WTC11 (cell line): ENCODE results near the gene HLA-A. TPM values are rescaled to one million over a fixed set of nuclear protein-coding genes. Genes with fewer than 3 reads are reported as not detected.

ENCODE experiments used
- ATAC-seq: fragments of 200-7000 bp; cut with Tn5 transposase; 2 replicates; pipeline ENCODE4 v1.10.0; 2021; ENCODE audit warnings: mild to moderate bottlenecking, moderate library complexity
- CTCF ChIA-PET: fragments of 300-600 bp; sonication (Branson Sonifier 250); formaldehyde crosslinking; loops from one replicate; lab custom pipeline; 2021; ENCODE audit warnings: antibody characterized with exemption; lab: Charles Lee
- POLR2A ChIA-PET: fragments of 350-600 bp; sonication (Branson Sonifier 250); formaldehyde crosslinking; loops from one replicate; lab custom pipeline; 2021; ENCODE audit warnings: antibody characterized with exemption; lab: Charles Lee
- DNase-seq: peaks from one replicate; pipeline ENCODE4 v3.0.0; 2021; ENCODE audit warnings: low spot score
- H3K27ac Mint-ChIP-seq: 2 replicates; pipeline ENCODE4 v1.8.0; 2021; ENCODE audit warnings: mixed read lengths
- H3K27me3 Mint-ChIP-seq: 2 replicates; pipeline ENCODE4 v1.8.0; 2021; ENCODE audit warnings: low read depth, mild to moderate bottlenecking, moderate library complexity, mixed read lengths
- H3K36me3 Mint-ChIP-seq: 2 replicates; pipeline ENCODE4 v1.8.0; 2021; ENCODE audit warnings: mixed read lengths
- H3K4me1 Mint-ChIP-seq: 2 replicates; pipeline ENCODE4 v1.8.0; 2022; ENCODE audit warnings: mixed read lengths
- H3K4me3 Mint-ChIP-seq: 2 replicates; pipeline ENCODE4 v1.8.0; 2021; ENCODE audit warnings: mild to moderate bottlenecking, moderate library complexity, mixed read lengths
- H3K9me3 Mint-ChIP-seq: 2 replicates; pipeline ENCODE4 v1.8.0; 2021; ENCODE audit warnings: mixed read lengths
- ATF1 ChIP-seq: sonication (generic); formaldehyde crosslinking; IDR thresholded peaks from 2 replicates; pipeline ENCODE4 v1.8.1; 2023; ENCODE audit warnings: mild to moderate bottlenecking, moderate library complexity, missing genetic modification reagents
- ATF6 ChIP-seq: sonication (generic); formaldehyde crosslinking; IDR thresholded peaks from 2 replicates; pipeline ENCODE4 v1.8.1; 2023; ENCODE audit warnings: mild to moderate bottlenecking, missing genetic modification reagents
- ESRRA ChIP-seq: sonication (generic); formaldehyde crosslinking; IDR thresholded peaks from 2 replicates; pipeline ENCODE4 v1.8.1; 2022; ENCODE audit warnings: mild to moderate bottlenecking, missing genetic modification reagents, borderline replicate concordance
- FOXP1 ChIP-seq: sonication (generic); formaldehyde crosslinking; IDR thresholded peaks from 2 replicates; pipeline ENCODE4 v1.8.0; 2022; ENCODE audit warnings: missing genetic modification reagents, mild to moderate bottlenecking, moderate library complexity, borderline replicate concordance
- FOXP4 ChIP-seq: sonication (generic); formaldehyde crosslinking; IDR thresholded peaks from 2 replicates; pipeline ENCODE4 v1.8.0; 2022; ENCODE audit warnings: mild to moderate bottlenecking, missing genetic modification reagents
- IRF2 ChIP-seq: sonication (generic); formaldehyde crosslinking; IDR thresholded peaks from 2 replicates; pipeline ENCODE4 v1.8.0; 2022; ENCODE audit warnings: low read depth, missing genetic modification reagents, borderline replicate concordance
- JUN ChIP-seq: sonication (generic); formaldehyde crosslinking; IDR thresholded peaks from 2 replicates; pipeline ENCODE4 v1.8.0; 2023; ENCODE audit warnings: mild to moderate bottlenecking, missing genetic modification reagents
- KAT7 ChIP-seq: sonication (generic); formaldehyde crosslinking; IDR thresholded peaks from 2 replicates; pipeline ENCODE4 v1.8.1; 2023; ENCODE audit warnings: missing genetic modification reagents, mild to moderate bottlenecking, borderline replicate concordance
- MYBL2 ChIP-seq: sonication (generic); formaldehyde crosslinking; IDR thresholded peaks from 2 replicates; pipeline ENCODE4 v1.8.1; 2023; ENCODE audit warnings: mild to moderate bottlenecking, moderate library complexity, missing genetic modification reagents
- NR3C1 ChIP-seq: sonication (generic); formaldehyde crosslinking; conservative IDR thresholded peaks from 2 replicates; pipeline ENCODE4 v1.8.1; 2023; ENCODE audit warnings: low read depth, mild to moderate bottlenecking, missing genetic modification reagents
- OVOL2 ChIP-seq: fragments of 250-450 bp; sonication (Bioruptor Pico); IDR thresholded peaks from 2 replicates; pipeline ENCODE4 v1.9.0; 2021; ENCODE audit warnings: mild to moderate bottlenecking, borderline replicate concordance
- RORB ChIP-seq: fragments of 250-450 bp; sonication (Bioruptor Pico); IDR thresholded peaks from 2 replicates; pipeline ENCODE4 v1.9.0; 2021; ENCODE audit warnings: mild to moderate bottlenecking
- SMAD3 ChIP-seq: sonication (generic); formaldehyde crosslinking; IDR thresholded peaks from 2 replicates; pipeline ENCODE4 v1.8.0; 2022; ENCODE audit warnings: missing genetic modification reagents, mild to moderate bottlenecking, borderline replicate concordance
- SMAD4 ChIP-seq: sonication (generic); formaldehyde crosslinking; IDR thresholded peaks from 2 replicates; pipeline ENCODE4 v1.8.0; 2022; ENCODE audit warnings: mild to moderate bottlenecking, missing genetic modification reagents
- SOX15 ChIP-seq: fragments of 250-450 bp; sonication (Bioruptor Pico); IDR thresholded peaks from 2 replicates; pipeline ENCODE4 v1.9.0; 2021; ENCODE audit warnings: mild to moderate bottlenecking
- SP1 ChIP-seq: sonication (generic); formaldehyde crosslinking; conservative IDR thresholded peaks from 2 replicates; pipeline ENCODE4 v1.8.1; 2022; ENCODE audit warnings: missing genetic modification reagents
- ZNF138 ChIP-seq: sonication (generic); formaldehyde crosslinking; conservative IDR thresholded peaks from 2 replicates; pipeline ENCODE4 v1.8.1; 2022; ENCODE audit warnings: mild to moderate bottlenecking, moderate library complexity, missing genetic modification reagents
- ZNF317 ChIP-seq: sonication (generic); formaldehyde crosslinking; IDR thresholded peaks from 2 replicates; pipeline ENCODE4 v1.8.1; 2023; ENCODE audit warnings: low read depth, mild to moderate bottlenecking, moderate library complexity, missing genetic modification reagents, borderline replicate concordance
- ZNF423 ChIP-seq: fragments of 250-450 bp; sonication (Bioruptor Pico); IDR thresholded peaks from 2 replicates; pipeline ENCODE4 v2.1.2; 2022; ENCODE audit warnings: mild to moderate bottlenecking, moderate library complexity
- ZNF671 ChIP-seq: fragments of 250-450 bp; sonication (Bioruptor Pico); IDR thresholded peaks from 2 replicates; pipeline ENCODE4 v1.8.0; 2021; ENCODE audit warnings: mild to moderate bottlenecking
- total RNA-seq: library from RNA; stranded (reverse); gene quantifications from 3 replicates; pipeline ENCODE4 v1.2.3, GENCODE V29; 2021
- TF ChIP-seq, protein P1 (sequence below): sonication (generic); formaldehyde crosslinking; IDR thresholded peaks from 2 replicates; pipeline ENCODE4 v1.8.1; 2022; ENCODE audit warnings: mild to moderate bottlenecking, missing genetic modification reagents, moderate library complexity, borderline replicate concordance
- TF ChIP-seq, protein P2 (sequence below): sonication (generic); formaldehyde crosslinking; IDR thresholded peaks from 2 replicates; pipeline ENCODE4 v1.8.1; 2023; ENCODE audit warnings: mild to moderate bottlenecking, missing genetic modification reagents, moderate library complexity
- TF ChIP-seq, protein P3 (sequence below): fragments of 250-450 bp; sonication (Bioruptor Pico); IDR thresholded peaks from 2 replicates; pipeline ENCODE4 v1.8.0; 2021; ENCODE audit warnings: mild to moderate bottlenecking
- TF ChIP-seq, protein P4 (sequence below): sonication (generic); formaldehyde crosslinking; IDR thresholded peaks from 2 replicates; pipeline ENCODE4 v1.8.0; 2023; ENCODE audit warnings: mild to moderate bottlenecking, missing genetic modification reagents
- TF ChIP-seq, protein P5 (sequence below): sonication (generic); formaldehyde crosslinking; IDR thresholded peaks from 2 replicates; pipeline ENCODE4 v1.8.0; 2022; ENCODE audit warnings: mild to moderate bottlenecking, missing genetic modification reagents

HLA-A gene
- total RNA-seq, 1 experiment from 2014 or later: 93.2 TPM

- TF ChIP-seq, protein P1, sequence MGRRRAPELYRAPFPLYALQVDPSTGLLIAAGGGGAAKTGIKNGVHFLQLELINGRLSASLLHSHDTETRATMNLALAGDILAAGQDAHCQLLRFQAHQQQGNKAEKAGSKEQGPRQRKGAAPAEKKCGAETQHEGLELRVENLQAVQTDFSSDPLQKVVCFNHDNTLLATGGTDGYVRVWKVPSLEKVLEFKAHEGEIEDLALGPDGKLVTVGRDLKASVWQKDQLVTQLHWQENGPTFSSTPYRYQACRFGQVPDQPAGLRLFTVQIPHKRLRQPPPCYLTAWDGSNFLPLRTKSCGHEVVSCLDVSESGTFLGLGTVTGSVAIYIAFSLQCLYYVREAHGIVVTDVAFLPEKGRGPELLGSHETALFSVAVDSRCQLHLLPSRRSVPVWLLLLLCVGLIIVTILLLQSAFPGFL: no peak
- TF ChIP-seq, protein P2, sequence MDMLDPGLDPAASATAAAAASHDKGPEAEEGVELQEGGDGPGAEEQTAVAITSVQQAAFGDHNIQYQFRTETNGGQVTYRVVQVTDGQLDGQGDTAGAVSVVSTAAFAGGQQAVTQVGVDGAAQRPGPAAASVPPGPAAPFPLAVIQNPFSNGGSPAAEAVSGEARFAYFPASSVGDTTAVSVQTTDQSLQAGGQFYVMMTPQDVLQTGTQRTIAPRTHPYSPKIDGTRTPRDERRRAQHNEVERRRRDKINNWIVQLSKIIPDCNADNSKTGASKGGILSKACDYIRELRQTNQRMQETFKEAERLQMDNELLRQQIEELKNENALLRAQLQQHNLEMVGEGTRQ (CRISPR knock-in tag): no peak
- no peak for TF ChIP-seq SMAD4
- TF ChIP-seq, all 79 proteins: peak for 0
Observed at GRCh38 chr6:29958046-29958445, 15.7 kb downstream of the HLA-A start (continued).

GRCh38 chr6:29958921-29959320 is 16.6 kb downstream of the HLA-A start:
- CTCF ChIA-PET: no interaction called here
- no peak for DNase-seq
- Mint-ChIP-seq H3K27me3 (peaks cover 10% of the 10 kb centered on the region), H3K9me3 (peaks cover 16% of the 10 kb centered on the region), H3K36me3 (no peaks in the 10 kb centered on the region), H3K4me1 (no peaks in the 10 kb centered on the region; the same call in 1 of the 2 replicates), H3K27ac (no peak overlapping the region), H3K4me3 (no peak overlapping the region)
- POLR2A ChIA-PET: no interaction called here
- no peak for TF ChIP-seq ZNF317 (CRISPR knock-in tag)
- TF ChIP-seq SOX15 (CRISPR knock-in tag): no peak
- no peak for TF ChIP-seq NR3C1 (CRISPR knock-in tag)
- ATAC-seq: no peak

DNA sequence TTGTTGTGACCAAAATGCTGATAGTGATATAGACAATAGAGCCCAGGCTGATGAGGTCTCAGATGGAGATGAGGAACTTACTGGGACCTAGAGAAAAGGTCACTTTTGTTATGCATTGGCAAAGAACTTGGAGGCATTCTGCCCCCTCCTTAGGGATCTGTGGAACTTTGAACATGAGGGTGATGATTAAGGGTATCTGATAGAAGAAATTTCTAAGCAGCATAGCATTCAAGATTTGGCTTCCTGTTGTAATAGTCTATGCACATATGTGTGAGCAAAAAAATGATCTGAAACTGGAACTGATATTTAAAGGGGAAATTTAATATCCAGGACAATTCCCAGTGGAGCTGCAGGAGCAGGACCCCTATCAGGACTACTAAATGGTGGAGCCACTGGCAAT is 17.1 kb downstream of the HLA-A start:
- Mint-ChIP-seq H3K27me3 (peaks cover 10% of the 10 kb centered on the region), H3K4me3 (no peak overlapping the region), H3K4me1 (peaks cover 4% of the 10 kb centered on the region), H3K27ac (no peak overlapping the region), H3K36me3 (no peaks in the 10 kb centered on the region), H3K9me3 (peaks cover 16% of the 10 kb centered on the region)
- POLR2A ChIA-PET: no interaction called here
- ATAC-seq (no peak), DNase-seq (no peak)
- TF ChIP-seq, protein P3, sequence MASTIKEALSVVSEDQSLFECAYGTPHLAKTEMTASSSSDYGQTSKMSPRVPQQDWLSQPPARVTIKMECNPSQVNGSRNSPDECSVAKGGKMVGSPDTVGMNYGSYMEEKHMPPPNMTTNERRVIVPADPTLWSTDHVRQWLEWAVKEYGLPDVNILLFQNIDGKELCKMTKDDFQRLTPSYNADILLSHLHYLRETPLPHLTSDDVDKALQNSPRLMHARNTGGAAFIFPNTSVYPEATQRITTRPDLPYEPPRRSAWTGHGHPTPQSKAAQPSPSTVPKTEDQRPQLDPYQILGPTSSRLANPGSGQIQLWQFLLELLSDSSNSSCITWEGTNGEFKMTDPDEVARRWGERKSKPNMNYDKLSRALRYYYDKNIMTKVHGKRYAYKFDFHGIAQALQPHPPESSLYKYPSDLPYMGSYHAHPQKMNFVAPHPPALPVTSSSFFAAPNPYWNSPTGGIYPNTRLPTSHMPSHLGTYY (CRISPR knock-in tag): no peak
- TF ChIP-seq SMAD3 (CRISPR knock-in tag): no peak
- TF ChIP-seq FOXP4: no peak
- no peak for TF ChIP-seq ZNF138 (CRISPR knock-in tag)
- TF ChIP-seq, protein P4, sequence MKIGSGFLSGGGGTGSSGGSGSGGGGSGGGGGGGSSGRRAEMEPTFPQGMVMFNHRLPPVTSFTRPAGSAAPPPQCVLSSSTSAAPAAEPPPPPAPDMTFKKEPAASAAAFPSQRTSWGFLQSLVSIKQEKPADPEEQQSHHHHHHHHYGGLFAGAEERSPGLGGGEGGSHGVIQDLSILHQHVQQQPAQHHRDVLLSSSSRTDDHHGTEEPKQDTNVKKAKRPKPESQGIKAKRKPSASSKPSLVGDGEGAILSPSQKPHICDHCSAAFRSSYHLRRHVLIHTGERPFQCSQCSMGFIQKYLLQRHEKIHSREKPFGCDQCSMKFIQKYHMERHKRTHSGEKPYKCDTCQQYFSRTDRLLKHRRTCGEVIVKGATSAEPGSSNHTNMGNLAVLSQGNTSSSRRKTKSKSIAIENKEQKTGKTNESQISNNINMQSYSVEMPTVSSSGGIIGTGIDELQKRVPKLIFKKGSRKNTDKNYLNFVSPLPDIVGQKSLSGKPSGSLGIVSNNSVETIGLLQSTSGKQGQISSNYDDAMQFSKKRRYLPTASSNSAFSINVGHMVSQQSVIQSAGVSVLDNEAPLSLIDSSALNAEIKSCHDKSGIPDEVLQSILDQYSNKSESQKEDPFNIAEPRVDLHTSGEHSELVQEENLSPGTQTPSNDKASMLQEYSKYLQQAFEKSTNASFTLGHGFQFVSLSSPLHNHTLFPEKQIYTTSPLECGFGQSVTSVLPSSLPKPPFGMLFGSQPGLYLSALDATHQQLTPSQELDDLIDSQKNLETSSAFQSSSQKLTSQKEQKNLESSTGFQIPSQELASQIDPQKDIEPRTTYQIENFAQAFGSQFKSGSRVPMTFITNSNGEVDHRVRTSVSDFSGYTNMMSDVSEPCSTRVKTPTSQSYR (CRISPR knock-in tag): no peak
- TF ChIP-seq ZNF423 (CRISPR knock-in tag): no peak
- TF ChIP-seq MYBL2 (CRISPR knock-in tag): no peak
- TF ChIP-seq JUN (CRISPR knock-in tag): no peak
- TF ChIP-seq ATF6 (CRISPR knock-in tag): no peak
- no peak for TF ChIP-seq RORB (CRISPR knock-in tag)
- no peak for TF ChIP-seq OVOL2
- TF ChIP-seq IRF2 (CRISPR knock-in tag): no peak
- TF ChIP-seq, protein P5, sequence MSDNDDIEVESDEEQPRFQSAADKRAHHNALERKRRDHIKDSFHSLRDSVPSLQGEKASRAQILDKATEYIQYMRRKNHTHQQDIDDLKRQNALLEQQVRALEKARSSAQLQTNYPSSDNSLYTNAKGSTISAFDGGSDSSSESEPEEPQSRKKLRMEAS: no peak
- no peak for TF ChIP-seq SP1 (CRISPR knock-in tag)
- no peak for TF ChIP-seq ESRRA (CRISPR knock-in tag)
- no peak for TF ChIP-seq ZNF671
- no peak for TF ChIP-seq FOXP1 (CRISPR knock-in tag)
- no peak for TF ChIP-seq ATF1 (CRISPR knock-in tag)
- no peak for TF ChIP-seq KAT7
- CTCF ChIA-PET: no interaction called here
